ENCODE results near the gene CXorf58.

The CXorf58 gene

GRCh38 chrX:23981711-23982110, 73.9 kb downstream of the CXorf58 start:
- no peaks in the 10 kb centered on the region for H3K4me1 ChIP-seq (ENCODE audit: insufficient read depth, low read length, severe bottlenecking)
- no peak overlapping the region for H3K9ac ChIP-seq (ENCODE audit: low read length)
- no peak overlapping the region for H3K4me3 ChIP-seq (ENCODE audit: low read depth, low read length, poor library complexity, severe bottlenecking)
- H3K79me2 ChIP-seq (ENCODE audit: insufficient read depth, low read length) = no peaks in the 10 kb centered on the region
- peaks cover 8% of the 10 kb centered on the region; the same call in 1 of the 2 replicates for H3K36me3 ChIP-seq (ENCODE audit: insufficient read depth, low read length)
- H4K20me1 ChIP-seq (ENCODE audit: insufficient read depth, low read length) = no peaks in the 10 kb centered on the region
- H3K4me2 ChIP-seq (ENCODE audit: low read length) = no peak overlapping the region
- H3F3A ChIP-seq (ENCODE audit: insufficient read depth, low read length) = no peaks in the 10 kb centered on the region
- H2AFZ ChIP-seq (ENCODE audit: low read length) = no peak overlapping the region
- H3K27ac ChIP-seq (ENCODE audit: low read depth, low read length, poor library complexity, severe bottlenecking) = no peak overlapping the region
- TF ChIP-seq EZH2 (IDR thresholded peaks at IDR 0.05; ENCODE audit: borderline replicate concordance, low read length) (no peak), CTCF (IDR thresholded peaks at IDR 0.05; ENCODE audit: low read length) (no peak)
- H3K9me3 ChIP-seq (ENCODE audit: low read length) = no peaks in the 10 kb centered on the region
- no peaks in the 10 kb centered on the region for H3K9me2 ChIP-seq (ENCODE audit: low read depth, low read length)
- H3K27me3 ChIP-seq (ENCODE audit: insufficient read depth, low read length) = no peaks in the 10 kb centered on the region

- H3F3A ChIP-seq (ENCODE audit: insufficient read depth, low read length) = no peaks in the 10 kb centered on the region
- H4K20me1 ChIP-seq (ENCODE audit: insufficient read depth, low read length) = no peaks in the 10 kb centered on the region
- H3K79me2 ChIP-seq (ENCODE audit: insufficient read depth, low read length) = no peaks in the 10 kb centered on the region
- no peaks in the 10 kb centered on the region for H3K9me2 ChIP-seq (ENCODE audit: low read depth, low read length)
- H3K4me1 ChIP-seq (ENCODE audit: insufficient read depth, low read length, severe bottlenecking) = no peaks in the 10 kb centered on the region
- H2AFZ ChIP-seq (ENCODE audit: low read length) = no peak overlapping the region
- no peaks in the 10 kb centered on the region for H3K9me3 ChIP-seq (ENCODE audit: low read length)
- H3K4me2 ChIP-seq (ENCODE audit: low read length) = no peak overlapping the region
- H3K27me3 ChIP-seq (ENCODE audit: insufficient read depth, low read length) = no peaks in the 10 kb centered on the region
- H3K27ac ChIP-seq (ENCODE audit: low read depth, low read length, poor library complexity, severe bottlenecking) = no peak overlapping the region
- H3K4me3 ChIP-seq (ENCODE audit: low read depth, low read length, poor library complexity, severe bottlenecking) = no peak overlapping the region
- peaks cover 18% of the 10 kb centered on the region for H3K36me3 ChIP-seq (ENCODE audit: insufficient read depth, low read length)
- H3K9ac ChIP-seq (ENCODE audit: low read length) = no peak overlapping the region
- no peak for TF ChIP-seq EZH2 (IDR thresholded peaks at IDR 0.05; ENCODE audit: borderline replicate concordance, low read length)
- no peak for TF ChIP-seq CTCF (IDR thresholded peaks at IDR 0.05; ENCODE audit: low read length)
These were observed 75.1 kb downstream of the CXorf58 start for GRCh38 chrX:23982891-23983290.
